T-helper 22 cell (primary cell): ENCODE measurements around the gene TEAD1.

Experiments used
- DNase-seq: peaks from one replicate; pipeline ENCODE4 v3.0.0-alpha.2; 2020; ENCODE audit warnings: low read depth

The TEAD1 gene

GRCh38 chr11:12834630-12835029, 160.4 kb downstream of the TEAD1 start:
- DNase-seq, result no peak

GRCh38 chr11:12835286-12835685, 161.1 kb downstream of the TEAD1 start:
- no peak for DNase-seq

- DNase-seq, result no peak
These were observed 164.4 kb downstream of the TEAD1 start for GRCh38 chr11:12838463-12839123.

GRCh38 chr11:12840871-12841660, 166.8 kb downstream of the TEAD1 start:
- DNase-seq, result no peak

GRCh38 chr11:12841946-12842630, 167.9 kb downstream of the TEAD1 start:
- DNase-seq, result no peak

- DNase-seq, result no peak
These were observed 168.9 kb downstream of the TEAD1 start for GRCh38 chr11:12842933-12843636.

GRCh38 chr11:12845163-12845562, 170.9 kb downstream of the TEAD1 start:
- DNase-seq, result no peak

- DNase-seq, result no peak
These were observed 171.6 kb downstream of the TEAD1 start for GRCh38 chr11:12845739-12846358.

- DNase-seq, result no peak
These were observed 172.8 kb downstream of the TEAD1 start for GRCh38 chr11:12846786-12847615.

GRCh38 chr11:12848413-12848812, 174.2 kb downstream of the TEAD1 start:
- DNase-seq, result no peak

GRCh38 chr11:12853325-12853651, 179.1 kb downstream of the TEAD1 start:
- DNase-seq, result no peak

GRCh38 chr11:12853652-12854296, 179.6 kb downstream of the TEAD1 start:
- DNase-seq, result no peak

GRCh38 chr11:12854297-12854661, 180.1 kb downstream of the TEAD1 start:
- DNase-seq, result no peak

GRCh38 chr11:12854829-12855228, 180.6 kb downstream of the TEAD1 start:
- DNase-seq, result no peak

- DNase-seq, result no peak
These were observed 182.1 kb downstream of the TEAD1 start for GRCh38 chr11:12856338-12856737.

GRCh38 chr11:12857572-12857971, 183.4 kb downstream of the TEAD1 start:
- no peak for DNase-seq

GRCh38 chr11:12859872-12860657, 185.8 kb downstream of the TEAD1 start:
- no peak for DNase-seq

GRCh38 chr11:12860827-12861226, 186.6 kb downstream of the TEAD1 start:
- no peak for DNase-seq

- no peak for DNase-seq
These were observed 188.7 kb downstream of the TEAD1 start for GRCh38 chr11:12862696-12863469.
